SK-N-SH (cell line): ENCODE results near the gene MLLT3. TPM values are rescaled to one million over a fixed set of nuclear protein-coding genes. Genes with fewer than 3 reads are reported as not detected.

ENCODE experiments used
- CTCF ChIA-PET: fragments of 300-600, 350-600 bp; formaldehyde crosslinking; extraction: SDS; loops from one replicate; lab custom pipeline; 2021; lab: Yijun Ruan, JAX
- POLR2A ChIA-PET: fragments of 350-600 bp; sonication (Branson Sonifier 250); formaldehyde crosslinking; extraction: SDS; loops from one replicate; lab custom pipeline; 2020; ENCODE audit warnings: antibody characterized with exemption, inconsistent platforms; lab: Yijun Ruan, JAX
- DNase-seq: peaks from one replicate; pipeline ENCODE4 v3.0.0; 2012
- H2AFZ ChIP-seq: fragments of 200-600 bp; sonication (generic); 2 replicates; pipeline ENCODE4 v1.8.1; 2016; ENCODE audit warnings: antibody characterized with exemption, mild to moderate bottlenecking, low read depth
- H3F3A ChIP-seq: fragments of 200-600 bp; sonication (generic); replicated peaks from 2 replicates; pipeline ENCODE3; 2016; ENCODE audit warnings: antibody characterized with exemption, mild to moderate bottlenecking; ENCODE audit not compliant: insufficient read depth
- H3K27ac ChIP-seq, 2 experiments: fragments of 200-500 bp in 1 of 2; fragments of 200-600 bp in 1 of 2; sonication (Bioruptor generic) in 1 of 2; sonication (generic), shearing (Covaris generic) in 1 of 2; 2 replicates each; pipeline versions ENCODE4 v1.5.1 to v1.6.1; 2014 to 2016; ENCODE audit warnings: low read depth in 2 of 2, inconsistent platforms in 1 of 2, low read length in 1 of 2, mild to moderate bottlenecking in 1 of 2, mixed read lengths in 1 of 2
- H3K27me3 ChIP-seq: fragments of 200-600 bp; sonication (generic), shearing (Covaris generic); 2 replicates; pipeline ENCODE4 v1.6.1; 2016; ENCODE audit warnings: mixed run types; ENCODE audit not compliant: insufficient read depth
- H3K36me3 ChIP-seq, 2 experiments: fragments of 200-500 bp in 1 of 2; fragments of 200-600 bp in 1 of 2; sonication (Bioruptor generic) in 1 of 2; sonication (generic) in 1 of 2; replicated peaks in 1 of 2; 2 replicates each; pipeline versions ENCODE3 to v1.5.1; 2014 to 2016; ENCODE audit warnings: low read length in 1 of 2, mild to moderate bottlenecking in 1 of 2; ENCODE audit not compliant: insufficient read depth in 2 of 2, control insufficient read depth in 1 of 2
- H3K4me1 ChIP-seq, 2 experiments: fragments of 200-500 bp in 1 of 2; fragments of 200-600 bp in 1 of 2; sonication (Bioruptor generic) in 1 of 2; sonication (generic), shearing (Covaris generic) in 1 of 2; 2 replicates each; pipeline versions ENCODE4 v1.5.1 to v1.6.1; 2014 to 2016; ENCODE audit warnings: low read depth in 1 of 2, low read length in 1 of 2, mixed run types in 1 of 2; ENCODE audit not compliant: insufficient read depth in 2 of 2, control insufficient read depth in 1 of 2
- H3K4me2 ChIP-seq: fragments of 200-600 bp; sonication (generic), shearing (Covaris generic); 2 replicates; pipeline ENCODE4 v1.6.1; 2017; ENCODE audit warnings: mixed run types
- H3K4me3 ChIP-seq, 2 experiments: fragments of 200-500 bp in 1 of 2; fragments of 200-600 bp in 1 of 2; sonication (Bioruptor generic) in 1 of 2; sonication (generic), shearing (Covaris generic) in 1 of 2; 2 replicates each; pipeline versions ENCODE4 v1.5.1 to v1.8.1; 2014 to 2016; ENCODE audit warnings: low read depth in 2 of 2, inconsistent platforms in 1 of 2, low read length in 1 of 2, mild to moderate bottlenecking in 1 of 2, mixed read lengths in 1 of 2, moderate library complexity in 1 of 2
- H3K79me2 ChIP-seq: fragments of 200-600 bp; sonication (generic); 2 replicates; pipeline ENCODE4 v1.8.1; 2017; ENCODE audit warnings: mild to moderate bottlenecking; ENCODE audit not compliant: insufficient read depth
- H3K9ac ChIP-seq: fragments of 200-600 bp; sonication (generic); 2 replicates; pipeline ENCODE4 v1.6.1; 2017; ENCODE audit warnings: mixed run types
- H3K9me2 ChIP-seq: fragments of 200-600 bp; sonication (generic); 2 replicates; pipeline ENCODE4 v1.6.1; 2017; ENCODE audit warnings: mixed run types
- H3K9me3 ChIP-seq: fragments of 200-600 bp; sonication (generic); 2 replicates; pipeline ENCODE4 v1.6.1; 2017; ENCODE audit warnings: mixed run types, mild to moderate bottlenecking, moderate library complexity
- H4K20me1 ChIP-seq: fragments of 200-600 bp; sonication (generic); 2 replicates; pipeline ENCODE4 v1.6.1; 2017; ENCODE audit warnings: mild to moderate bottlenecking, mixed run types; ENCODE audit not compliant: insufficient read depth
- CHD2 ChIP-seq: fragments of 150-350 bp; IDR thresholded peaks from 2 replicates; pipeline ENCODE4 v1.6.1; 2018; ENCODE audit warnings: low read length; ENCODE audit not compliant: partially characterized antibody
- ELF1 ChIP-seq: IDR thresholded peaks from 2 replicates; pipeline ENCODE4 v1.4.0; 2012
- FOSL2 ChIP-seq: IDR thresholded peaks from 2 replicates; pipeline ENCODE4 v1.4.0; 2012; ENCODE audit warnings: low read depth, mild to moderate bottlenecking, moderate library complexity, borderline replicate concordance
- GABPA ChIP-seq: IDR thresholded peaks from 2 replicates; pipeline ENCODE4 v1.4.0; 2012; ENCODE audit warnings: low read depth, mild to moderate bottlenecking
- IRF3 ChIP-seq: fragments of 150-350 bp; IDR thresholded peaks from 2 replicates; pipeline ENCODE4 v1.6.1; 2016; ENCODE audit warnings: mild to moderate bottlenecking, low read depth, low read length
- MXI1 ChIP-seq: IDR thresholded peaks from 2 replicates; pipeline ENCODE4 v1.6.1; 2012; ENCODE audit warnings: mild to moderate bottlenecking, low read depth, low read length, improper control_type of control experiment
- NRF1 ChIP-seq: IDR thresholded peaks from 2 replicates; pipeline ENCODE4 v1.6.1; 2012; ENCODE audit warnings: low read depth, mild to moderate bottlenecking, low read length
- PBX3 ChIP-seq: IDR thresholded peaks from 2 replicates; pipeline ENCODE4; 2012
- POLR2AphosphoS5 ChIP-seq: IDR thresholded peaks from 2 replicates; pipeline ENCODE4 v1.6.1; 2012; ENCODE audit warnings: low read depth, low read length
- RFX5 ChIP-seq: IDR thresholded peaks from 2 replicates; pipeline ENCODE4 v1.6.1; 2012; ENCODE audit warnings: mild to moderate bottlenecking, improper control_type of control experiment, low read length
- RXRA ChIP-seq: IDR thresholded peaks from 2 replicates; pipeline ENCODE4 v1.4.0; 2012; ENCODE audit warnings: low read depth, mild to moderate bottlenecking, borderline replicate concordance
- SIN3A ChIP-seq: IDR thresholded peaks from 2 replicates; pipeline ENCODE4 v1.6.1; 2012; ENCODE audit warnings: low read depth, mild to moderate bottlenecking, low read length, moderate library complexity, borderline replicate concordance
- SMC3 ChIP-seq: IDR thresholded peaks from 2 replicates; pipeline ENCODE4 v1.6.1; 2012; ENCODE audit warnings: low read depth, low read length, improper control_type of control experiment
- TCF12 ChIP-seq: IDR thresholded peaks from 2 replicates; pipeline ENCODE4 v1.4.0; 2012
- TEAD4 ChIP-seq: IDR thresholded peaks from 2 replicates; pipeline ENCODE4 v1.4.0; 2012; ENCODE audit warnings: mild to moderate bottlenecking, borderline replicate concordance; ENCODE audit not compliant: insufficient read depth
- YY1 ChIP-seq: IDR thresholded peaks from 2 replicates; pipeline ENCODE4 v1.4.0; 2012; ENCODE audit warnings: low read depth, mild to moderate bottlenecking
- WGBS: methylation state at CpG from one replicate; pipeline ENCODE4 v1.1.6; 2017; ENCODE audit warnings: low lambda C conversion rate; 5-methylcytosine and 5-hydroxymethylcytosine counted together
- polyA plus RNA-seq, 3 experiments: library from polyadenylated mRNA; depleted of rRNA; stranded (reverse); fragments of >200 nt; gene quantifications; 2 replicates each; pipeline ENCODE4 v1.2.3, GENCODE V29; 2012
- TF ChIP-seq, protein P1 (sequence below): fragments of 200-600 bp; sonication (generic); IDR thresholded peaks from 2 replicates; pipeline ENCODE4 v1.6.1; 2017; ENCODE audit warnings: antibody characterized with exemption, mild to moderate bottlenecking, moderate library complexity
- TF ChIP-seq, protein P2 (sequence below): fragments of 150-350 bp; IDR thresholded peaks from 2 replicates; pipeline ENCODE4 v1.6.1; 2017; ENCODE audit warnings: antibody characterized with exemption, low read length, low read depth, borderline replicate concordance

The MLLT3 gene
- polyA plus RNA-seq, 1 of the 3 experiments (the other 2 are of a cell fraction): 3.9 TPM

- CTCF ChIA-PET: no interaction called here
- POLR2A ChIA-PET: no interaction called here
Measured at GRCh38 chr9:20331095-20331685, 291.1 kb downstream of the MLLT3 start.

DNA sequence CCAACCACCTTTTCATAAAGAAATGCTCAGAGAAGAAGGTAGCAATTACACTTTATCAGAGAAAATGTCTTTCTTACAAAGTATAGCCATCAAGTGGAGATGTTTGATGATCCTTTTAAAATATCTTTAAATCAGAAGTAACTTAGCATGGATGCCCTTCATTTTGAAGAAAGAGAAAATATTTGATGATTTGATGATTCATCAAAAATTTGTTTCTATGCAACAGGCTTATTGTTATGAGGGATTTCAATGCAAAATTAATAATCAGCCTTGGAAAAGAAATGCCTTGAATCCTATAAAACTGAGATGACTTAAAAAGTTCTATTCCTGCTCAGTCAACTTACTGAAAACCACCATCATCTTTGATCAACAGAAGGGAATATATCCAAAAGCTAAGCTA is 291.6 kb downstream of the MLLT3 start:
- no peaks in the 10 kb centered on the region; the same call in 1 of the 2 replicates for H3K27me3 ChIP-seq
- H3K79me2 ChIP-seq: no peaks in the 10 kb centered on the region
- H4K20me1 ChIP-seq: no peaks in the 10 kb centered on the region
- TF ChIP-seq IRF3 (no peak), TEAD4 (no peak), YY1 (no peak), MXI1 (no peak), NRF1 (no peak), TCF12 (no peak), RFX5 (no peak), CHD2 (no peak), PBX3 (no peak), ELF1 (no peak), RXRA (no peak)
- TF ChIP-seq, protein P1, sequence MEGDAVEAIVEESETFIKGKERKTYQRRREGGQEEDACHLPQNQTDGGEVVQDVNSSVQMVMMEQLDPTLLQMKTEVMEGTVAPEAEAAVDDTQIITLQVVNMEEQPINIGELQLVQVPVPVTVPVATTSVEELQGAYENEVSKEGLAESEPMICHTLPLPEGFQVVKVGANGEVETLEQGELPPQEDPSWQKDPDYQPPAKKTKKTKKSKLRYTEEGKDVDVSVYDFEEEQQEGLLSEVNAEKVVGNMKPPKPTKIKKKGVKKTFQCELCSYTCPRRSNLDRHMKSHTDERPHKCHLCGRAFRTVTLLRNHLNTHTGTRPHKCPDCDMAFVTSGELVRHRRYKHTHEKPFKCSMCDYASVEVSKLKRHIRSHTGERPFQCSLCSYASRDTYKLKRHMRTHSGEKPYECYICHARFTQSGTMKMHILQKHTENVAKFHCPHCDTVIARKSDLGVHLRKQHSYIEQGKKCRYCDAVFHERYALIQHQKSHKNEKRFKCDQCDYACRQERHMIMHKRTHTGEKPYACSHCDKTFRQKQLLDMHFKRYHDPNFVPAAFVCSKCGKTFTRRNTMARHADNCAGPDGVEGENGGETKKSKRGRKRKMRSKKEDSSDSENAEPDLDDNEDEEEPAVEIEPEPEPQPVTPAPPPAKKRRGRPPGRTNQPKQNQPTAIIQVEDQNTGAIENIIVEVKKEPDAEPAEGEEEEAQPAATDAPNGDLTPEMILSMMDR: no peak
- TF ChIP-seq, protein P2, sequence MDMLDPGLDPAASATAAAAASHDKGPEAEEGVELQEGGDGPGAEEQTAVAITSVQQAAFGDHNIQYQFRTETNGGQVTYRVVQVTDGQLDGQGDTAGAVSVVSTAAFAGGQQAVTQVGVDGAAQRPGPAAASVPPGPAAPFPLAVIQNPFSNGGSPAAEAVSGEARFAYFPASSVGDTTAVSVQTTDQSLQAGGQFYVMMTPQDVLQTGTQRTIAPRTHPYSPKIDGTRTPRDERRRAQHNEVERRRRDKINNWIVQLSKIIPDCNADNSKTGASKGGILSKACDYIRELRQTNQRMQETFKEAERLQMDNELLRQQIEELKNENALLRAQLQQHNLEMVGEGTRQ: no peak
- H3K9me3 ChIP-seq: no peaks in the 10 kb centered on the region
- H3K4me1 ChIP-seq: no peaks in the 10 kb centered on the region
- no peak overlapping the region for H2AFZ ChIP-seq
- H3K4me2 ChIP-seq: no peak overlapping the region
- no peak overlapping the region for H3K9ac ChIP-seq
- H3K4me3 ChIP-seq: no peak overlapping the region
- H3K9me2 ChIP-seq: no peaks in the 10 kb centered on the region
- DNase-seq: no peak
- H3K27ac ChIP-seq: no peak overlapping the region
- H3F3A ChIP-seq: no peaks in the 10 kb centered on the region
- CTCF ChIA-PET: no interaction called here
- POLR2A ChIA-PET: no interaction called here
- no peaks in the 10 kb centered on the region for H3K36me3 ChIP-seq

More at GRCh38 chr9:20331095-20331685, 291.1 kb downstream of the MLLT3 start:
- Histone ChIP-seq H3K27ac (no peak overlapping the region), H3K79me2 (no peaks in the 10 kb centered on the region), H3K9me2 (no peaks in the 10 kb centered on the region), H3K4me3 (no peak overlapping the region), H3K27me3 (no peaks in the 10 kb centered on the region; the same call in 1 of the 2 replicates), H3F3A (no peaks in the 10 kb centered on the region), H4K20me1 (no peaks in the 10 kb centered on the region), H3K9me3 (no peaks in the 10 kb centered on the region), H3K9ac (no peak overlapping the region), H3K4me2 (no peak overlapping the region), H3K36me3 (no peaks in the 10 kb centered on the region), H2AFZ (no peak overlapping the region), H3K4me1 (no peaks in the 10 kb centered on the region)
- TF ChIP-seq SIN3A (no peak), SMC3 (no peak), GABPA (no peak), RXRA (no peak), FOSL2 (no peak), IRF3 (no peak), POLR2AphosphoS5 (no peak), MXI1 (no peak), YY1 (no peak), NRF1 (no peak)
- no peak for DNase-seq
- WGBS: 69% methylated on average over 5 of the region's 5 CpGs
